KMS-11 (cell line): Measurements from ENCODE around the gene FRY.

ENCODE experiments used
- H2AFZ ChIP-seq: fragments of 200-600 bp; sonication (generic); 2 replicates; pipeline ENCODE4 v1.6.1; 2016; ENCODE audit warnings: antibody characterized with exemption, mixed run types, low read depth
- H3K27ac ChIP-seq: fragments of 200-600 bp; sonication (generic); 2 replicates; pipeline ENCODE4 v1.6.1; 2016; ENCODE audit warnings: mild to moderate bottlenecking, mixed run types
- H3K27me3 ChIP-seq: fragments of 200-600 bp; sonication (generic); 2 replicates; pipeline ENCODE4 v1.6.1; 2017; ENCODE audit warnings: mild to moderate bottlenecking, low read depth, mixed run types, moderate library complexity; ENCODE audit not compliant: insufficient read depth
- H3K36me3 ChIP-seq: fragments of 200-600 bp; sonication (generic); 2 replicates; pipeline ENCODE4 v1.6.1; 2017; ENCODE audit warnings: mild to moderate bottlenecking, mixed run types; ENCODE audit not compliant: insufficient read depth
- H3K4me1 ChIP-seq: fragments of 200-600 bp; sonication (generic); 2 replicates; pipeline ENCODE4 v1.6.1; 2016; ENCODE audit warnings: mild to moderate bottlenecking, low read depth, mixed run types; ENCODE audit not compliant: poor library complexity, severe bottlenecking
- H3K4me2 ChIP-seq: fragments of 200-600 bp; sonication (generic); 2 replicates; pipeline ENCODE4 v1.7.0; 2016; ENCODE audit warnings: mild to moderate bottlenecking, mixed run types
- H3K4me3 ChIP-seq: fragments of 200-600 bp; sonication (generic); IDR thresholded peaks from 2 replicates; pipeline ENCODE4 v1.6.1; 2017; ENCODE audit warnings: low read depth, low read length, mixed read lengths; ENCODE audit not compliant: insufficient read depth
- H3K79me2 ChIP-seq: fragments of 200-600 bp; sonication (generic); 2 replicates; pipeline ENCODE4 v1.6.1; 2016; ENCODE audit warnings: low read depth, mixed run types; ENCODE audit not compliant: insufficient read depth
- H3K9ac ChIP-seq: fragments of 200-600 bp; sonication (generic); 2 replicates; pipeline ENCODE4 v1.6.1; 2016; ENCODE audit warnings: mild to moderate bottlenecking, mixed run types
- H4K20me1 ChIP-seq: fragments of 200-600 bp; sonication (generic); 2 replicates; pipeline ENCODE4 v1.6.1; 2016; ENCODE audit warnings: mild to moderate bottlenecking, mixed run types; ENCODE audit not compliant: insufficient read depth
- CTCF ChIP-seq: fragments of 200-600 bp; sonication (generic); conservative IDR thresholded peaks from 2 replicates; pipeline ENCODE4 v1.6.1; 2017; ENCODE audit warnings: low read depth, mild to moderate bottlenecking, antibody characterized with exemption, low read length, moderate library complexity, mixed read lengths

FRY gene

DNA sequence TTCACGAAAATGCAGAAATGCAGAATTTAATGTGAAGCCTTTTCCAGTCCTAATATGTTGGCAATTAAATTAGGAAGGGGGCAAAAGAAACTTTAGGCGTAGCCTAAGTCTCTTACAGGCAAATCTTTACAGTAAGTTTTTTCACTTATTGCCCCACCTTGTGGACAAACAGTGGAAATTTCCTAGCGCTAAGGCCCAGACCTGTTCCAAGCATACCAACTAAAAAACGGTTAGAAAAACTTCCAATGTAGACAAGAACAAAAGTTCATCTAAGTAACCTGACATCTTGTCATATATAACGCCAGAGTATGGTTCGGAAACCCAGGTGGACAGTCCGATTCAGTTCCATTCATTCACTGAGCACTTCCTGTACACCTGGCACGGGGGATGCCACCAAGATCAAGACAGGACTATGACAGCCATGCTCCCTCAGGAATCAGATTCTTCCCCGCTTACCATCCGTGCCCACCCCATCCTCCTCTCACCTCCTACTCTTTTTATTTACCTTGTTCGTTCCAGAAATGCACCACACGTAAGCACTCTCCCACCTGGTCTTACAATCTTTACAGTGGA is 278.6 kb downstream of the FRY start:
- no peaks in the 10 kb centered on the region for H4K20me1 ChIP-seq
- H3K27ac ChIP-seq = no peak overlapping the region
- H2AFZ ChIP-seq = peak overlapping the region; percentile 38; the same call in 1 of the 2 replicates
- H3K79me2 ChIP-seq = no peaks in the 10 kb centered on the region
- H3K4me3 ChIP-seq = no peak overlapping the region
- H3K4me1 ChIP-seq = peaks cover 7% of the 10 kb centered on the region
- no peak overlapping the region for H3K9ac ChIP-seq
- no peaks in the 10 kb centered on the region for H3K27me3 ChIP-seq
- no peaks in the 10 kb centered on the region for H3K36me3 ChIP-seq
- no peak overlapping the region for H3K4me2 ChIP-seq
- peak; percentile 69 for TF ChIP-seq CTCF

DNA sequence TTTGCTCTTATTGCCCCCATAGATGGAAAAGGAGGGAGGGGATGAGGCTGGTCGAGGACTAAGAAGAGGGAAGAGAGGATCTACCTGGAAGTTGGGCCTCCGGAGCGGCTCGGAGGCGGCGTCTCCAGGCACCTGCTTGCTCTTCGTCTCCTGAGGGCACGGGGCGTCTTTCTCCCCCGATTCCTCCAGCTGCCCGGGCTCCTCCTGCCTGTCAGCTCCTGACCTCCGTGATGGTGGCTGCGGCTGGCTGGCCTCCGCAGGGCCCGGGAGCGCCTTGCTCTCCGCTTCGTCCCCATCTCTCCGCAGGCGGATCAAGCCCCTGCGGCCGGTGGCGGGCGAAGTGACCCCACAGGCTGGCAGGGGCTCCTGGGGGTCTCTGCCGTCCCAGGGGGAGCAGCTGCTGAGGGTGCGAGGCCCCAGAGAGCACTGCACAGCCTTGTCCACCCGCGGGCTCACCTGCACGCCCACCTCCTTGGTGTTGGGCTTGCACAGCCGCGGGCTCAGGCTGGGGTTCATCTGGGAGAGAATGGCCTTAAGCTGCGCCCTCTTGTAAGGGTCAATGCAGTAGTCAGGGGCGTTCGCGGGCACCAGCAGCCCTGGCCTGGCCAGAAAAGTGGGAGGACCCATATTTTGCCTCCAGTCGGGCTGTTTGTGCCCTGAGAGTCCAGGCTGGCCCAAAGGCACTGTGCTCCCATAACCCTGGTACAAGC is 279.8 kb downstream of the FRY start:
- Histone ChIP-seq H3K4me2 (no peak overlapping the region), H4K20me1 (no peaks in the 10 kb centered on the region), H3K4me1 (peaks cover 7% of the 10 kb centered on the region), H2AFZ (no peak overlapping the region), H3K27ac (no peak overlapping the region), H3K9ac (no peak overlapping the region), H3K4me3 (no peak overlapping the region), H3K36me3 (no peaks in the 10 kb centered on the region), H3K79me2 (no peaks in the 10 kb centered on the region), H3K27me3 (no peaks in the 10 kb centered on the region)
- TF ChIP-seq CTCF = no peak

GRCh38 chr13:32314271-32315237 is 283.0 kb downstream of the FRY start:
- Histone ChIP-seq H3K27ac (peak overlapping the region; percentile 95), H3K4me1 (peaks cover 8% of the 10 kb centered on the region), H3K4me3 (no peak overlapping the region), H2AFZ (peak overlapping the region; percentile 92), H3K79me2 (no peaks in the 10 kb centered on the region; the same call in 1 of the 2 replicates), H3K4me2 (peak overlapping the region; percentile 71), H3K36me3 (no peaks in the 10 kb centered on the region), H3K9ac (peak overlapping the region; percentile 93), H3K27me3 (no peaks in the 10 kb centered on the region), H4K20me1 (no peaks in the 10 kb centered on the region)
- TF ChIP-seq CTCF = no peak

GRCh38 chr13:32315238-32316027 is 283.9 kb downstream of the FRY start, which contains the start of the genes BRCA2 and ZAR1L:
Gene BRCA2 (plus strand): TSS chr13:32315508. CDS start chr13:32316461, 953 bp downstream.
Gene ZAR1L (minus strand): TSS chr13:32315363. CDS start chr13:32311925, 3,438 bp downstream.
- Histone ChIP-seq H2AFZ (peak within 1 kb of the TSS; percentile 92), H3K9ac (peak within 1 kb of the TSS; percentile 93), H3K27ac (peak within 1 kb of the TSS; percentile 95), H4K20me1 (no peaks in the 10 kb centered on the region), H3K4me3 (no peak within 1 kb of the TSS), H3K4me1 (peaks cover 7% of the 10 kb centered on the region), H3K27me3 (no peaks in the 10 kb centered on the region), H3K79me2 (no peaks in the 10 kb centered on the region; the same call in 1 of the 2 replicates), H3K36me3 (no peaks in the 10 kb centered on the region), H3K4me2 (peak within 1 kb of the TSS; percentile 85)
- TF ChIP-seq CTCF = no peak
